K562 (cell line): ENCODE data around the gene NT5DC4. TPM values are rescaled to one million over a fixed set of nuclear protein-coding genes. Genes with fewer than 3 reads are reported as not detected.

ENCODE experiments used
- ATAC-seq: fragments of 200-7000 bp; cut with Tn5 transposase; 3 replicates; pipeline ENCODE4 v1.9.1; 2020; ENCODE audit warnings: moderate library complexity
- BruUV-seq: library from RNA; stranded (reverse); fragments of 400-500 nt; replicated peaks from 2 replicates; lab custom pipeline; 2021; lab: Mats Ljungman, UMichigan
- CTCF ChIA-PET: fragments of 300-600 bp; formaldehyde crosslinking; extraction: SDS; loops from one replicate; lab custom pipeline; 2021; ENCODE audit warnings: low intra/inter-chr PET ratio; lab: Yijun Ruan, JAX
- POLR2A ChIA-PET: fragments of 300-600, 350-650 bp; sonication (Branson Sonifier 250); formaldehyde crosslinking; extraction: SDS; loops from one replicate; lab custom pipeline; 2021; ENCODE audit warnings: antibody characterized with exemption, inconsistent platforms; lab: Yijun Ruan, JAX
- DNase-seq, 4 experiments: peaks; one replicate each; pipeline versions ENCODE4 v3.0.0 to v3.0.0-alpha.2; 2011 to 2018; ENCODE audit warnings: low spot score in 3 of 4, mixed read lengths in 3 of 4; ENCODE audit errors: extremely low read depth in 1 of 4
- FAIRE-seq: peaks from 2 replicates; lab custom pipeline; 2011; peaks lifted over from hg19 to GRCh38; lab: Jason Lieb, UNC
- H2AFZ ChIP-seq: 2 replicates; pipeline ENCODE4 v1.6.0; 2011; ENCODE audit warnings: low read depth, low read length, control low read depth, inconsistent platforms
- H3K27ac ChIP-seq: fragments of 200-600 bp; 3 replicates; pipeline ENCODE4 v1.8.0; 2011; ENCODE audit warnings: low read depth, mild to moderate bottlenecking, control low read depth, inconsistent platforms, low read length, moderate library complexity, mixed read lengths; ENCODE audit errors: extremely low read depth
- H3K27me3 ChIP-seq, 2 experiments: fragments of 300-600 bp in 1 of 2; 2 replicates in 1 of 2; 3 replicates in 1 of 2; pipeline versions ENCODE4 v1.6.0 to v1.8.0; 2011; ENCODE audit warnings: inconsistent platforms in 2 of 2, low read length in 2 of 2, mild to moderate bottlenecking in 1 of 2, mixed read lengths in 1 of 2, moderate library complexity in 1 of 2; ENCODE audit not compliant: control insufficient read depth in 2 of 2, insufficient read depth in 2 of 2
- H3K36me3 ChIP-seq: fragments of 300-600 bp; 3 replicates; pipeline ENCODE4 v1.8.0; 2011; ENCODE audit warnings: mild to moderate bottlenecking, low read length, inconsistent platforms; ENCODE audit not compliant: control insufficient read depth, insufficient read depth
- H3K4me1 ChIP-seq, 2 experiments: fragments of 200-600 bp in 1 of 2; replicated peaks in 1 of 2; 2 replicates in 1 of 2; 3 replicates in 1 of 2; pipeline versions ENCODE4 v1.5.1 to v1.8.0; 2011; ENCODE audit warnings: inconsistent platforms in 2 of 2, low read length in 2 of 2, mild to moderate bottlenecking in 1 of 2, mixed read lengths in 1 of 2, moderate library complexity in 1 of 2; ENCODE audit not compliant: control insufficient read depth in 2 of 2, insufficient read depth in 2 of 2
- H3K4me2 ChIP-seq: 2 replicates; pipeline ENCODE4 v1.6.1; 2011; ENCODE audit warnings: low read length, control low read depth, inconsistent platforms, mixed read lengths; ENCODE audit not compliant: insufficient read depth
- H3K4me3 ChIP-seq: fragments of 200-600 bp; sonication (generic), shearing (Covaris generic); 2 replicates; pipeline ENCODE4 v1.5.1; 2016; ENCODE audit warnings: control low read depth, inconsistent platforms
- H3K79me2 ChIP-seq: fragments of 200-600 bp; 3 replicates; pipeline ENCODE4 v1.8.0; 2011; ENCODE audit warnings: low read length, inconsistent platforms; ENCODE audit not compliant: control insufficient read depth, insufficient read depth
- H3K9ac ChIP-seq, 2 experiments: 2 replicates each; pipeline versions ENCODE4 v1.6.0 to v1.6.1; 2011; ENCODE audit warnings: low read depth in 2 of 2, low read length in 2 of 2, control low read depth in 1 of 2, inconsistent platforms in 1 of 2, mild to moderate bottlenecking in 1 of 2, mixed read lengths in 1 of 2; ENCODE audit not compliant: insufficient read depth in 1 of 2
- H3K9me1 ChIP-seq: one replicate; pipeline ENCODE4 v1.6.0; 2011; ENCODE audit warnings: inconsistent platforms, mild to moderate bottlenecking, low read length, moderate library complexity; ENCODE audit not compliant: control insufficient read depth, insufficient read depth
- H3K9me3 ChIP-seq: replicated peaks from 2 replicates; pipeline ENCODE4 v1.5.1; 2011; ENCODE audit warnings: low read depth, low read length, inconsistent platforms; ENCODE audit not compliant: control insufficient read depth, insufficient read depth
- H4K20me1 ChIP-seq: replicated peaks from 2 replicates; pipeline ENCODE4 v1.6.1; 2011; ENCODE audit warnings: low read length, inconsistent platforms, mixed read lengths; ENCODE audit not compliant: control insufficient read depth, insufficient read depth
- BHLHE40 ChIP-seq: IDR thresholded peaks from 2 replicates; pipeline ENCODE4 v1.6.1; 2011; ENCODE audit warnings: low read length, improper control_type of control experiment
- ERF ChIP-seq: fragments of 450-650 bp; formaldehyde crosslinking; IDR thresholded peaks from 2 replicates; pipeline ENCODE4 v1.4.0; 2020; ENCODE audit warnings: mild to moderate bottlenecking, mixed read lengths
- ILK ChIP-seq: fragments of 450-650 bp; IDR thresholded peaks from 2 replicates; pipeline ENCODE4 v1.6.1; 2016; ENCODE audit warnings: missing genetic modification characterization, low read depth, mild to moderate bottlenecking, missing compliant biosample characterization, moderate library complexity, borderline replicate concordance
- MAFG ChIP-seq: fragments of 450-650 bp; conservative IDR thresholded peaks from 2 replicates; pipeline ENCODE4 v1.6.1; 2016; ENCODE audit warnings: missing genetic modification characterization, missing compliant biosample characterization
- MTF1 ChIP-seq: fragments of 250-450 bp; sonication (Bioruptor Pico); IDR thresholded peaks from 2 replicates; pipeline ENCODE4 v1.9.0; 2021; ENCODE audit warnings: moderate library complexity, mild to moderate bottlenecking, inconsistent platforms, borderline replicate concordance
- PHB ChIP-seq: fragments of 250-450 bp; sonication (Bioruptor Pico); IDR thresholded peaks from 2 replicates; pipeline ENCODE4 v1.5.0; 2021
- ZBTB17 ChIP-seq: fragments of 450-650 bp; formaldehyde crosslinking; IDR thresholded peaks from 2 replicates; pipeline ENCODE4 v1.4.0; 2020; ENCODE audit warnings: mild to moderate bottlenecking
- ZNF23 ChIP-seq: fragments of 250-450 bp; sonication (Bioruptor Pico); IDR thresholded peaks from 2 replicates; pipeline ENCODE4 v1.4.0; 2020; ENCODE audit warnings: mild to moderate bottlenecking
- ZNF436 ChIP-seq: fragments of 250-450, 450-650 bp; sonication (Bioruptor Pico); formaldehyde crosslinking; IDR thresholded peaks from 2 replicates; pipeline ENCODE4 v1.7.0; 2020; ENCODE audit warnings: mild to moderate bottlenecking
- WGBS: fragments of 100-300 bp; shearing (Covaris generic); methylation state at CpG from one replicate; pipeline ENCODE4 v1.1.6; 2016; ENCODE audit warnings: low coverage, mixed read lengths; ENCODE audit not compliant: insufficient coverage; ENCODE audit errors: missing lambda C conversion rate; 5-methylcytosine and 5-hydroxymethylcytosine counted together
- in situ Hi-C: fragments of 300-500 bp; cut with MboI; formaldehyde crosslinking; loops from 4 replicates; pipeline ENCODE4 v1.15.0; 2018; ENCODE audit warnings: inconsistent platforms, mixed read lengths
- intact Hi-C: fragments of 100-400 bp; cut with micrococcal nuclease; formaldehyde crosslinking; loops from 2 replicates; pipeline ENCODE4 v1.14.2; 2022
- polyA plus RNA-seq, 8 experiments: library from polyadenylated mRNA; depleted of rRNA in 4 of 8; stranded (reverse) in 5 of 8; unstranded in 3 of 8; fragments of >200 nt; fragmentation: Nextera tagmentation in 2 of 8; fragmentation: Illumina TruSeq in 1 of 8; extraction: Ambion mirVana in 2 of 8; extraction: Trizol in 1 of 8; gene quantifications; 2 replicates each; pipeline versions ENCODE4 v1.2.1 to v1.2.3, GENCODE V29; 2011 to 2014; ENCODE audit warnings: inconsistent platforms in 1 of 8, missing spikeins in 1 of 8
- total RNA-seq, 7 experiments: library from RNA; depleted of rRNA in 6 of 7; stranded (reverse); fragments of >200 nt in 6 of 7; fragmentation: Illumina TruSeq in 2 of 7; extraction: Trizol in 2 of 7; gene quantifications; 2 replicates each; pipeline versions ENCODE4 v1.2.1 to v1.2.3, GENCODE V29; 2011 to 2021; ENCODE audit warnings: low replicate concordance in 1 of 7
- TF ChIP-seq, protein P1 (sequence below), 2 experiments: IDR thresholded peaks; 2 replicates each; pipeline ENCODE4 v1.6.1; 2011; ENCODE audit warnings: borderline replicate concordance in 1 of 2, control low read depth in 1 of 2, low read depth in 1 of 2, low read length in 1 of 2, mild to moderate bottlenecking in 1 of 2, mixed read lengths in 1 of 2, moderate library complexity in 1 of 2; ENCODE audit not compliant: insufficient read depth in 1 of 2, insufficient read length in 1 of 2, poor library complexity in 1 of 2, severe bottlenecking in 1 of 2; ENCODE audit errors: extremely low read depth in 1 of 2

NT5DC4 gene
- total and polyA plus RNA-seq, 9 of the 15 experiments (the other 6 are each of a cell fraction or from before 2014, with no cell fraction given) = 0.44 to 6.9 (median 2.5) TPM

GRCh38 chr2:112733871-112734270 lies 13.1 kb downstream of the NT5DC4 start (continued):
- no peak for TF ChIP-seq ZBTB17 (CRISPR knock-in tag)
- no peak for TF ChIP-seq BHLHE40
- TF ChIP-seq MAFG = no peak
- TF ChIP-seq MTF1 (CRISPR knock-in tag) = no peak
- no peak for TF ChIP-seq ERF
- TF ChIP-seq ZNF23 (CRISPR knock-in tag) = no peak
- no peak for TF ChIP-seq ZNF436 (CRISPR knock-in tag)
- no peak for TF ChIP-seq ILK (tag)
- TF ChIP-seq, protein P1, sequence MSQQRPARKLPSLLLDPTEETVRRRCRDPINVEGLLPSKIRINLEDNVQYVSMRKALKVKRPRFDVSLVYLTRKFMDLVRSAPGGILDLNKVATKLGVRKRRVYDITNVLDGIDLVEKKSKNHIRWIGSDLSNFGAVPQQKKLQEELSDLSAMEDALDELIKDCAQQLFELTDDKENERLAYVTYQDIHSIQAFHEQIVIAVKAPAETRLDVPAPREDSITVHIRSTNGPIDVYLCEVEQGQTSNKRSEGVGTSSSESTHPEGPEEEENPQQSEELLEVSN (IDR thresholded peaks at IDR 0.05; ENCODE audit: borderline replicate concordance in 1 of 2, extremely low read depth in 1 of 2, insufficient read depth in 1 of 2, insufficient read length in 1 of 2, low read depth in 1 of 2, low read length in 1 of 2, poor library complexity in 1 of 2, severe bottlenecking in 1 of 2) = no peak
- TF ChIP-seq, all 486 proteins: peak for 0

DNA sequence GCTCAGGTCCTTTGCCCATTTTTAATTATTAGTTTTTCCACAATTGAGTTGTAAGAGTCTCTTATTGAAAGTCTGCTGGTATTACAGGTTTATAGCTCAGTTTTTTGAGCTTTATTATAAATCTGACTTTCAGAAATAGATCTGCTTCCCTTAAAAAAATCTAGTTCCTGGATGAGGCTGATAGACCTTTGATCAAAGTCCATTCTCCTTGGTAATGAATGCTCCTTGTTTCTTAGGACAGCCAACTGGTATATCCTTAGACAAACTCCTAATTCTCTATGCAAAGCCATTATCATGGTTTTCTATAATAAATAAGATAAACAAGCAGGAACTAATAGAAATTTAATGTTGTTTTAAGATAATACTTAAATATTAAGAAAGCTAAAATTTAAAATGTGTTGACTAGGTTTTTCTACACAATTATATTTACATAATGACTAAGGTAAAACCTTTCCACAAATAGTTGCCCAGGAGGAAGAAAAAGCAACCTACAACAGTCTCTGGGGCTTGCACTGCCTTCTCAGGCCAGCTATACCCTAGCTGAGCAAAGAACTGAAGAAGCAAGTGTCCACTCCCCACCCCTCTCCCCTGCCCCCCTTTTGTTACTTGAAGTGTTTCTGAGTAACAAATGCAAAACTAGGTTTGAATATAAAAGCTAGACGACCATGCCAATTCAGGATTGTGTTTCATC lies 16.9 kb downstream of the NT5DC4 start:
- 52% methylated on average over 1 of the region's 1 CpG for WGBS
- no peak overlapping the region for H3K4me2 ChIP-seq
- TSS peak; percentile 21 for BruUV-seq
- no peaks in the 10 kb centered on the region for H4K20me1 ChIP-seq
- peaks cover 0 to 5% of the 10 kb centered on the region in 2 experiments; a peak in 1 of 5 replicates for H3K4me1 ChIP-seq
- POLR2A ChIA-PET = interaction anchor here (1.0 to 3.8 kb wide), 4 partner anchors 8 to 11 kb away, joined by 3 to 13 read pairs (median 5); no protein-coding TSS in a partner anchor
- no peak overlapping the region for H3K4me3 ChIP-seq
- no peak for DNase-seq
- H3K9me3 ChIP-seq = no peaks in the 10 kb centered on the region
- no peaks in the 10 kb centered on the region for H3K79me2 ChIP-seq
- intact Hi-C loops (no loop called here), in situ Hi-C loops (no loop called here)
- no peak overlapping the region for H3K9ac ChIP-seq
- CTCF ChIA-PET = interaction anchor here (0.7 kb wide), 1 partner anchor 112 kb away, joined by 3 read pairs; no protein-coding TSS in a partner anchor
- ATAC-seq = no peak
- no peak overlapping the region for H2AFZ ChIP-seq
- H3K27ac ChIP-seq = no peak overlapping the region
- H3K36me3 ChIP-seq = peaks cover 49% of the 10 kb centered on the region
- no peak for FAIRE-seq
- no peaks in the 10 kb centered on the region for H3K9me1 ChIP-seq
- H3K27me3 ChIP-seq = no peaks in the 10 kb centered on the region
- no peak for TF ChIP-seq PHB (CRISPR knock-in tag)
